Measurements from ENCODE around the gene FCHO1.

DNA sequence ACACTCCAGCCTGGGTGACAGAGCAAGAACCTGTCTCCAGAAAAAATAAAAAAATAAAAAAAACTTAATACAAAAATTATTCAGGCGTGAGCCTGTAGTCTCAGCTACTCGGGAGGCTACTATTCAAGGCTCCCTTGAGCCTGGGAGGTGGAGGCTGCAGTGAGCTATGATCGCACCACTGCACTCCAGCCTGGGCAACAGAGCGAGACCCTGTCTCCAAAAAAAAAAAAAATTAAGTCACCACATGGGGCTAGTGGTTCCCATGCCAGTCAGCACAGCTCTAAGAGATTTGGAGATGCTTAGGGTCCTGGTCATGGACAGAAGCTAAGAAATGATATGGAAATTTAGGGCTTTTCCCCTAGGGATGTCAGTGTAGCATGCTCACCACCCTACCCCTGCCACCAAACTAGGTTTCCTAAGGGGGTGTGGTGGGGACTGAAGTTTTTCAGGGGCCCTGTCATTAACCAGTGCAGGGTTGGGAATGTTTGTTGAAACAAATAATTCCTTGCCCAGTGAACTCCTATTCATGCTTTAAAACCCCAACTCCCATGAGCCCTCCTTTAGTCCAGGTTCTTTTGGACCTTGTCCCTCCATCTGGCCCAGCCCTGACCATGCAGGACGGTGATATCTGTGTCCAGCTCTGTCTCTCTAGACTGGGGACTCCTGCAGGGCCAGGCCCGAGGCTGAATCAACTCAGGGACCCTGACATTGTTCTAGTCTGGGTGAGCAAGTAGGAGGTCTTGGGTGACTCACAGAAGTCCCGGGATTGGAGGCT lies 1.8 kb downstream of the FCHO1 start:
- TF ChIP-seq, protein P1, sequence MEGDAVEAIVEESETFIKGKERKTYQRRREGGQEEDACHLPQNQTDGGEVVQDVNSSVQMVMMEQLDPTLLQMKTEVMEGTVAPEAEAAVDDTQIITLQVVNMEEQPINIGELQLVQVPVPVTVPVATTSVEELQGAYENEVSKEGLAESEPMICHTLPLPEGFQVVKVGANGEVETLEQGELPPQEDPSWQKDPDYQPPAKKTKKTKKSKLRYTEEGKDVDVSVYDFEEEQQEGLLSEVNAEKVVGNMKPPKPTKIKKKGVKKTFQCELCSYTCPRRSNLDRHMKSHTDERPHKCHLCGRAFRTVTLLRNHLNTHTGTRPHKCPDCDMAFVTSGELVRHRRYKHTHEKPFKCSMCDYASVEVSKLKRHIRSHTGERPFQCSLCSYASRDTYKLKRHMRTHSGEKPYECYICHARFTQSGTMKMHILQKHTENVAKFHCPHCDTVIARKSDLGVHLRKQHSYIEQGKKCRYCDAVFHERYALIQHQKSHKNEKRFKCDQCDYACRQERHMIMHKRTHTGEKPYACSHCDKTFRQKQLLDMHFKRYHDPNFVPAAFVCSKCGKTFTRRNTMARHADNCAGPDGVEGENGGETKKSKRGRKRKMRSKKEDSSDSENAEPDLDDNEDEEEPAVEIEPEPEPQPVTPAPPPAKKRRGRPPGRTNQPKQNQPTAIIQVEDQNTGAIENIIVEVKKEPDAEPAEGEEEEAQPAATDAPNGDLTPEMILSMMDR (optimal IDR thresholded peaks at IDR 0.05 in 1 of 3, IDR thresholded peaks at IDR 0.05 in 1 of 3, conservative IDR thresholded peaks at IDR 0.05 in 1 of 3; ENCODE audit: extremely low read depth in 1 of 3, insufficient read depth in 2 of 3, low read length in 3 of 3) = no peak
- TF ChIP-seq EZH2 (IDR thresholded peaks at IDR 0.05; ENCODE audit: low read length) = no peak

Measured in keratinocyte (primary cell).